Measurements from ENCODE around the gene SLC37A4. TPM values are rescaled to one million over a fixed set of nuclear protein-coding genes. Genes with fewer than 3 reads are reported as not detected.
"Not testable (repeated sequence)": the region's sequence is repeated elsewhere in the genome, so short reads cannot be mapped to it uniquely, and the experiment has no call there.

Gene SLC37A4
- 10 to 100 TPM; 29.9 to 30.4 TPM for total RNA-seq

DNA sequence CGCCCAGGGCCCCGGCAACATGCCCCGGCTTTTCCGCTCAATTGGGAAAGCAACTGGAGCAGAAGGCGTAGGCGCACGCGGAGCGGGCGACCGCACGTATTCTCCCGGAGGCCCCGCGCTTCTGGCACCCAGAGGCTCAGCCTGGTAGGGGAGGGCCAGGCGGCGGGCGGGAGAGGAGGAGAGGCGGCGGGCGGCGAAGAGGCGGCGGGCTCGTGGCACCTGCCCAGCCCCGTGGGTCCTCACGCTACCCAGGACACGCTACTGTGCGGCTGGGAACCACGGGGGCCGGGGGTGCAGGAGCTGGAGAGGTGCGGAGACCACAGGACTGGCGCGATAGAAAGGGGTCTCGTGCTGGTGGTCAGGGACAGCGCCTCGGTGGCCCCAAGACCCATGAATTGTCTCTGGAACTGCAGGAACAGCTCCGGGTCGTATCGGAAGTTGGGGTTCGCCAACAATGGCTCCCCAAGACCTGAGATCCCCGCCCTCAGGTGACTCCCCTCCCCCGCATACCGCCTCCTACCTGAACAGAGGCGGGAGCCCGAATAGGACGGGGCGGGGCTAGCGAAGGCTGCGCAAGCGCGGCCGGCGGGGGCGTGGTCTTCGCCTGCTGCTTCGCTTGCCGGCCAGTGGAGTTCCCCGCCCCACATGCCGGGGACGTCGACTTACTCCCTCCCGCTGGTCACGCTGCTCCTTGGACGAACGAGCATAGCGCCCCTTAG is at the start of gene SLC37A4:
SLC37A4 (minus strand) TSS at position 549 of the 719 bp plus-strand sequence.
- ChIA-PET CTCF (interaction anchor here (1.0 to 2.1 kb wide), 7 partner anchors 11 to 55 kb away, joined by 3 to 7 read pairs (median 4); partner anchors contain the start of genes RPS25 and TRAPPC4), POLR2A (interaction anchor here (0.7 to 2.5 kb wide), 5 partner anchors 10 to 33 kb away, joined by 3 to 14 read pairs (median 6); partner anchors contain the start of genes CENATAC, HYOU1, RPS25 and TRAPPC4)

DNA sequence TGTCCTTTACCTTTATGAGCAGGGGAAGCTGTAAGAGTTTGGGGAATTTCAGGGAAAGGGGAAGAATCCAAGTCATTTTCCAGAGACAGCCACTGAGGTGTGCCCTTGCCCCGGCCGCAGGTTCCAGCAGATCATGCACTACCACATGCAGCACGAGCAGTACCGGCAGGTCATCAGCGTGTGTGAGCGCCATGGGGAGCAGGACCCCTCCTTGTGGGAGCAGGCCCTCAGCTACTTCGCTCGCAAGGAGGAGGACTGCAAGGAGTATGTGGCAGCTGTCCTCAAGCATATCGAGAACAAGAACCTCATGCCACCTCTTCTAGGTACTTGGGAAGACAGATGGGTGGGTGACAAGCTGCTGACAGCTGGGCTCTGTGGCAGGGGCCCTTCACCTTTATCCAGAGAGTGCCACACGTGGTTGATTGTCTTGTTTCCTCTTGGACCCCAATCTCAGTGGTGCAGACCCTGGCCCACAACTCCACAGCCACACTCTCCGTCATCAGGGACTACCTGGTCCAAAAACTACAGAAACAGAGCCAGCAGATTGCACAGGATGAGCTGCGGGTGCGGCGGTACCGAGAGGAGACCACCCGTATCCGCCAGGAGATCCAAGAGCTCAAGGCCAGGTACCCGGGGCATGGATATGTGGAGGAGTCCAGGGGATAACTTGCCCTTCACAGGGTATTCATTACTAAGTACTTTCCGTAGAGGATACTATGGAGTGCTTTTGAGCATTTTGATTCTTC is 48.2 kb upstream of the SLC37A4 start:
- ChIA-PET POLR2A (interaction anchor here (0.5 kb wide), 1 partner anchor 58 kb away, joined by 7 read pairs; no protein-coding TSS in a partner anchor), CTCF (no interaction called here)

DNA sequence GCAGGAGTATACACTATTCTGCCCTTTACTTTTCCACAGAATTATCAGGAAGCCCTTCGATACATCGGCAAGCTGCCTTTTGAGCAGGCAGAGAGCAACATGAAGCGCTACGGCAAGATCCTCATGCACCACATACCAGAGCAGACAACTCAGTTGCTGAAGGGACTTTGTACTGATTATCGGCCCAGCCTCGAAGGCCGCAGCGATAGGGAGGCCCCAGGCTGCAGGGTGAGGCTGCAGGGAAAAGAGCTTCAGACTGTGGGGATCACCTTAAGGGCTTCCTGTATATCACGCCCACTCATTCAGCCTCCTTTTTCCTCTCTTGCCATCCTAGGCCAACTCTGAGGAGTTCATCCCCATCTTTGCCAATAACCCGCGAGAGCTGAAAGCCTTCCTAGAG is 47.2 kb upstream of the SLC37A4 start:
- ChIA-PET POLR2A (no interaction called here), CTCF (no interaction called here)

DNA sequence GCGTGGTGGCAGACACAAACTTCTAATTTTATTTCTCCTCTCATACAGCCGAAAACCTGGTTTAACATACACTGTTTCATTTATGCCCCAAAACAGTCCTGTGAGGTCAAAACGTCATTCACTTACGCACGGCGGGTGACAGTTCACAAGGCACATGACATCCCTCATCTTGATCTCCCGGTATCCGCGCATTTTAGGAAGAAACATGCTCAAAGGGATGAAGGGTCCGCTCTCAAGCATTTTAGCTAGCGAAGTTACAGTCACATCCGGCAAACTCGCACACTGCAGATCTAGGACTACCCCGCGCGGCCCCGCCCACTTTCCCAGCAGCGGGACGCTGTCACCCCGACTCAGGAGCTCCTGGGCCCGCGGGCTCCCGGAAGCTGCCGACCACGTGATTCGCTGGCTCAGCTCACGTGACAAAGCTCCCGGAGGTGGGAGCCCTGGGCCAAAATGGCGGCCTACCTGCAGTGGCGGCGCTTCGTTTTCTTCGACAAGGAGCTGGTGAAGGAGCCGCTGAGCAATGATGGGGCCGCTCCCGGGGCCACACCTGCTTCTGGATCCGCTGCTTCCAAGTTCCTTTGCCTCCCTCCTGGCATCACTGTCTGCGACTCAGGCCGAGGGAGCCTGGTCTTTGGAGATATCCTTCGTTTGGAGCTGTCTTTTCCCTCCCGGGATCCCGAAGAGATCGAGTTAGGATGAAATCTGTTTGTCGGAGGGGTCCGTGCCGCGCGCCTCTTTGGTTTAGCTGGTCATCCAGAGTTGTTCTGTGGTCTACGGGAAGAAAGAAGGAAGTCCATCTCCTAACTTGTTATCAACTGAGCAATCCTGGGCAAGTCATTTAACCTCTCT is 36.9 kb upstream of the SLC37A4 start, which contains the start of gene VPS11:
VPS11 (plus strand) TSS at position 448 of the 852 bp plus-strand sequence; CDS start at position 454, 6 bp downstream.
- CTCF ChIA-PET: interaction anchor here (0.7 to 1.6 kb wide), 12 partner anchors 11 to 273 kb away, joined by 3 to 8 read pairs (median 4); partner anchors contain the start of genes DPAGT1 and HMBS
- POLR2A ChIA-PET: interaction anchor here (0.7 to 2.0 kb wide), 10 partner anchors 11 to 139 kb away, joined by 3 to 21 read pairs (median 5); partner anchors contain the start of genes CBL, DPAGT1, HINFP and HMBS

DNA sequence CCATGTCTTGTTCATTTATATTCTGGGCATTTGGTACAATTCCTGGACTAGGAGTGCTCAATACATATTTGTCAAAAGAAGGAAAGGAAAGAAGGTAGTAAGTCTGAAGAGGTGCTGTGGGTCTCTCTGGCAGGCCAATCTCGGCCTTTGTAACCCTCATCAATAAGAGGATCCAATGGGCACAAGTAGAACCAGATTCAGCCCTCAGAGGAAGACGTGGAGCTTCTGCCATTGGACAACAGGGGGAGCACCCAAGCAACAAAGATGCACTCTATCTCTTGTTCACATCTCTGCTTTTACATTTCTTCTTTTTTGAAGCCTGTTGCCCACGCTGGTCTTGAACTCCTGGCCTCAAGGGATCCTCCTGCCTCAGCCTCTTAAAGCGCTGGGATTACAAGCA is 34.7 kb upstream of the SLC37A4 start:
- ChIA-PET POLR2A (no interaction called here), CTCF (interaction anchor here (0.8 to 2.2 kb wide), 4 partner anchors 9 to 140 kb away, joined by 3 to 9 read pairs (median 5); partner anchors contain the start of genes CBL and HMBS)

DNA sequence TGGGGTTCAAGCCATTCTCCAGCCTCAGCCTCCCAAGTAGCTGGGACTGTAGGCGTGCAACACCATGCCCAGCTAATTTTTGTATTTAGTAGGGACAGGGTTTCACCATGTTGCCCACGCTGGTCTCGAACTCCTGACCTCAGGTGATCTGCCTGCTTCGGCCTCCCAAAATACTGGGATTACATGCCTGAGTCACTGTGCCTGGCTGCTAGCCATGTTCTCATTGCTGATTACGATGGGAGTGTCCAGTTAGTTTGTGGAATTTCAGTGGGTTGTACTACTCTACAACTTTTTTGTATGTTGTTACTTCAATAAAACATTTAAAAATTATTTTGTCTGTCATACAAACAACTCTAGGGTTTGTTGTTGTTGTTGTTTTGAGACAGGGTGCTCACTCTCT is 32.1 kb upstream of the SLC37A4 start:
- CTCF ChIA-PET: interaction anchor here (0.6 kb wide), 1 partner anchor 36 kb away, joined by 3 read pairs; no protein-coding TSS in a partner anchor
- POLR2A ChIA-PET: no interaction called here

DNA sequence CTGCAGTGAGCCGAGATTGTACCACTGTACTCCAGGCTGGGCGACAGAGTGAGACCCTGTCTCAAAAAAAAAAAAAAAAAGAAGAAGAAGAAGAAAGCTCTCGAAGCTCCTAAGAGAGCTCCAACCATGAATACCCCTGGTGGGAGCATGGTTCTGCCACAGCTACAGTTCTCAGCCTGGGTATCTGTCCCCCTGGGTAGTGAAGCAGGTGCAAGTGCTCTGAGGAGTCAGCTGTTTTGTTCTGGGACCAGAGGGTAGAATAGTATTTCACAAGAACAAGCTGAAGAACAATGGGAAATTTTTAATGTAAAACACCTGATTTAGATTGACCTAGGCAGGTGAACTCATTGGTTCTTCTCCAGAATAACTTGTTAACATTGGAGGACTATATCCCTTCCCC is 30.6 kb upstream of the SLC37A4 start:
- CTCF ChIA-PET: interaction anchor here (0.8 kb wide), 1 partner anchor 10 kb away, joined by 3 read pairs; no protein-coding TSS in a partner anchor
- POLR2A ChIA-PET: no interaction called here

DNA sequence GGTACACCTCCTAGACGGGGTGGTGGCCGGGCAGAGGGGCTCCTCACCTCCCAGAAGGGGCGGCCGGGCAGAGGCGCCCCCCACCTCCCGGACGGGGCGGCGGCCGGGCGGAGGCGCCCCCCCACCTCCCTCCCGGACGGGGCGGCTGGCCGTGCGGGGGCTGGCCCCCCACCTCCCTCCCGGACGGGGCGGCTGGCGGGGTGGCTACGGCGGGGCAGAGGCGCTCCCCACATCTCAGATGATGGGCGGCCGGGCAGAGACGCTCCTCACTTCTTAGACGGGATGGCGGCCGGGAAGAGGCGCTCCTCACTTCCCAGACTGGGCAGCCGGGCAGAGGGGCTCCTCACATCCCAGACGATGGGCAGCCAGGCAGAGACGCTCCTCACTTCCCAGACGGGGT is 28.5 kb upstream of the SLC37A4 start:
- CTCF ChIA-PET: not testable (repeated sequence)

DNA sequence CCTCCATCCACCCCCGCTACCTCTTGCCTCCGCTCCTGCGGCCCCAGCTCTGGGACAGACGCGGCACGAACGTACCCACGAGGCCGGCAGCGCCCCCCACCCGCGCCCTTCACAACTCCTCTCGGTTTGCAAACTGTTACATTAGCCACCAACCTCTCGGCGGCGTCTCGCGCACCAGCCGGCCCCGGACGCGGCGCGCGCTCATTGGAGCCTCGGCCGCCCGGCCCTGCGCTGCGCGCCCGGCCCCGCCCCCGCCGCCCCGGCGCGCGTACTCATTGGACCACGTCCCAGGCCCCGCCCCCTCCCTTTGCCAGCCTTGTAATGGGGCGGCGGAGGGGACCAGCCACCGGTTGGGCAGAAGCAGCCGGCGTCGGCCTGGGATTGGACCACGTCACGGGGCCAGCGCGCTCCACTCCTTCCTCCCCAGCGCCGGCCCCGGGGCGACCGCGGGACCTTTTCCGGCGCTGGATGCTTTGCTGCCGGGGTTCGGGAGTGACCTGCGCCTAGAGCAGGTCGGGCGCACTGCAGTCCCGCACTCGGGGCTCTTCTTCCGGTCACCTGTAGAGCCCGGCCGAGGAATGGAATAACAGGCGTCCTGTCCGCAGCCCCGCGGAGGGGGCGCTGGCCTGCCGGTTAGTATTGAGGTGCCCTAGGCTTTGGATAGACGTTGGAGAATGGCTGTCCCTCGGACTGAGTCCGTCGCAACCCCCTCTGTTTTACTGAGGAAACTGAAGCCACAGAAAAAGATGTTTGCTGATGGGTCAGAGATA is 26.5 kb upstream of the SLC37A4 start, which contains the start of gene HYOU1:
HYOU1 (minus strand) TSS at position 206 of the 770 bp plus-strand sequence. CDS start 1,045 bp downstream, outside the sequence.
- ChIA-PET CTCF (interaction anchor here (1.1 to 1.5 kb wide), 4 partner anchors 8 to 42 kb away, joined by 3 to 5 read pairs (median 4); partner anchors contain the start of genes RPS25, TRAPPC4 and VPS11), POLR2A (interaction anchor here (0.5 to 2.3 kb wide), 9 partner anchors 10 to 45 kb away, joined by 3 to 16 read pairs (median 7); partner anchors contain the start of genes RPS25, SLC37A4, TRAPPC4 and VPS11)

More for the DNA sequence above, 28.5 kb upstream of the SLC37A4 start:
- POLR2A ChIA-PET: interaction anchor here (0.5 kb wide), 1 partner anchor 22 kb away, joined by 5 read pairs; no protein-coding TSS in a partner anchor

DNA sequence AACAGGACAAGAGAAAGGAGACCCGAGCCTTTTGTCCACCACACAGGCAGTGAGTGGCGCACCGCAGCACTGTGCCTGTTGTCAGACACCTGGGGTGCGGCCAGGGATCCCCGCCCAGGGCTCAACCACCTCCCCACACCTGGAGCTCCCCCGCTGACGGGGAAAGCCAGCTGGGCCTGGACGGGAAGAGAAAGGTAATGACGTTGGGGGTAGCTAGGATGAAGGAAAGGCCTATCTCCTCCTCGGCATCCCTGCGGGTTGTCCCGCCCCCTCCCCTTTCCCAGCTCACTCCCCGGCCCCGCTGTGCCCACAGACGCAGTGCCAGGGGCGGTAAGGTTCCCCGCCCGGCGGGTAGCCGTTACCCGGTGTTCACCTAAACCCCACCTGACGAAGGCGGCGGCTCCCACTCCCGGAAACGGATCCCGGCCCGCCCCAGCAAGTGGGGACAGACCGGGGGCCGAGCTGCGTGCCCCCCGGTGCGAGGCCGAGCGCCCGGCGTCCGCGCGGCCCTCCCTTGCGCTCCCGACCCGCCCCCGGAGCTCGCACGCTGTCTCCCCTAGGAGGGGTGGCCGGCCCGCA is 25.8 kb upstream of the SLC37A4 start:
- POLR2A ChIA-PET: interaction anchor here (0.5 to 2.3 kb wide), 10 partner anchors 9 to 393 kb away, joined by 3 to 16 read pairs (median 6); partner anchors contain the start of genes RPS25, SLC37A4, TRAPPC4 and VPS11

DNA sequence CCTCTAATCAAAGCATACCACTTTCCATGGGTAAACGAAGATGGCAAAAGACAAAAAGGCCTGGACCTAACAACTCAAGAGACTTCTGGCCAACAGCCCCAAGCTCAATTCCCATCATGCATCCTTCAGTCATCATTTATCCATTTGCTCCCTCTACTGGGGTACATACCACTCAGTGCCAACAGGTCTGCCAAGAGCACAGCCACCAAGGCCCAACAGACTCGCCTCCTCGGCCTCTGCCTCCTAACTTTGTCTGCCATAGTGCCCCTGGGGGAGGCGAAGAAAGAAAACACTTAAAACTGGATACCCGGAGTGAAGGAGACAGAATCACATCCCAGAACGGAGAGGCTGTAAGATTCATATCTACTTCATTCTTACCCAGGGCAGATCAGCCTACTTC is 25.2 kb upstream of the SLC37A4 start:
- POLR2A ChIA-PET: interaction anchor here (0.7 to 2.3 kb wide), 8 partner anchors 9 to 393 kb away, joined by 3 to 16 read pairs (median 6); partner anchors contain the start of genes RPS25, SLC37A4, TRAPPC4 and VPS11
- CTCF ChIA-PET: interaction anchor here (0.6 to 1.6 kb wide), 7 partner anchors 8 to 41 kb away, joined by 3 to 6 read pairs (median 4); partner anchors contain the start of genes RPS25, SLC37A4, TRAPPC4 and VPS11

More for the DNA sequence above, 25.8 kb upstream of the SLC37A4 start:
- CTCF ChIA-PET: interaction anchor here (0.6 to 1.6 kb wide), 7 partner anchors 9 to 41 kb away, joined by 3 to 6 read pairs (median 4); partner anchors contain the start of genes RPS25, SLC37A4, TRAPPC4 and VPS11

DNA sequence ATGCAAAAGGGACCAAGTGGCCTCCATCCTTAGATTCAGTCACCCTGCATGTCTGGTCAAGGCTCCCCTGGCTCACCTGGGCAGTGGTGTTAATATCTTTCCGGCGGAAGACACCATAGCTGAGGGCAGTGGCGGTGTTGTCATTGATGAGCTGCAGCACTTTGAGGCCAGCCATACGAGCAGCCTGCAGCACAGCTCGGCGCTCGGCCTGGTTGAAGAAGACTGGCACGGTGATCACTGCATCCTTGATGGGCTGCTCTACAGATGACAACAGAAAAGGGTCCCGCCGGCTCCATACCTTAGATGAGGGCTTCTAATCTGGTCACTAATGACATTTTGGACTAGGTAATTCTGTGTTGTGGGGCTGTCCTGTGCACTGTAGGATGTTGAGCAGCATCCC is 23.7 kb upstream of the SLC37A4 start:
- CTCF ChIA-PET: interaction anchor here (1.1 kb wide), 1 partner anchor 143 kb away, joined by 3 read pairs; no protein-coding TSS in a partner anchor
- POLR2A ChIA-PET: interaction anchor here (1.0 kb wide), 1 partner anchor 39 kb away, joined by 3 read pairs; no protein-coding TSS in a partner anchor

DNA sequence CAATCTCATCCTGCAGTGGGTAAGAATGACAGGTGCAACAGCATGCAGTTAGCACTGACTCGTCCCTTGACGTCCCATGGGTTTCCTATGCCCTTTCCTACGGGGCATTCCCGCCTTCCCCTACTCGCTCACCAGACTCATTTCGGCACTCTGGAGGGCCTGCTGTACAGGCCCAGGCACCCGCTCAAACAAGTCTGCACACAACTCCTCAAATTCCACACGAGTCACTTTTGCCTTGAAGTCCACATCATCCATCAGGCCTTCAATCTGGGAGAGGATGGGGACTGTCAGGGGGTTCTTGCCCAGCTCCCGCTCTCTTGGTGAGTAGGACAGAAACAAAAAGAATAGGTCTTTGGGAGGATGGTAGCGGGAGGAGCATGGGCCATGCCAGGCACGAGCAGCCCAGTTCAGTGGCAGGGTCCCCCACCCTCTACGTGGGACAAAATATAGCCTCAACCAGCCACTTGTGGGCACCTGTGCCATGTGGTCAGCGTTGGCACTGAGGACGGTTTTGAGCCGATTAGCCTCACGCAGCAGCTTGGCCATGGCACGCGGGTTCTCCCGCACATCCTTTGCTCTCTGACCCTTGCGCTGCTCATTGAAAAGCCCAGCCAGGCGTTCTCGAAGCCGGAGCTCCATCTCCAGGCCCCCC is 21.6 kb upstream of the SLC37A4 start:
- ChIA-PET POLR2A (no interaction called here), CTCF (interaction anchor here (1.7 kb wide), 1 partner anchor 15 kb away, joined by 5 read pairs; the partner anchor contains the start of gene VPS11)

DNA sequence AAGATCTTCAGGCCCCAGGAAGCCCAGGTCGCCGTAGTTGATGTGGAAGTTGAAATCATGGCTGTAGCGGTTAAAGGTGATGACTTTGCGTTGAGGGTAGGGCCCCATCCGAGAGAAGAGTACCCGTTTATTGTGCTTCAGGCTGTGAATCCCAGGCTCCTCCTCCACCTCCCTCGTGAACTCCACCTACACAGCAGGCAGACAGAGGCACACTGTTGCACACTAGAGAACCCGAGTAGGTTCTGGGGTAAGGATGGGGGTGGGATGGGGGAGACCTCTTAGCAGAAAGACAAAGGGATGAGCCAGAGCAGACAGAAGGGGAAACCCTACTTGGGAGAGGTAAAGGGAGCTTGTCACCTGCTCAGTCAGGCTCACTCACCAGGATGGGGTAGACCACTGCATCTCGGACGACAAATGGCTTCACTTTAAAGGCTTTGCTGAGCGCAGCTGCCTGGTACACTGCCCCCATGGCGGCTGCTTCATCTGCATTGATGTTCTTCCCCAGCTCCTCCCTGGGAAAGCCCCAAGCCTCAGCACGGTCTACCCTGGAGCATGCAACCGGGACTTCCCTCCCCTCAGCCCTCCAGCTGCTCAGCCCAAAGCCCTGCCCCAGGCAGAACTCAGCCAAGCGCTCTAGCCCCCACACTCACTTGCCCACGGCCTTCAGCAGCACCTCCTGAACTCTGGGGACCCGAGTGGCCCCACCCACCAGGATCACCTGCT is 20.9 kb upstream of the SLC37A4 start:
- ChIA-PET POLR2A (no interaction called here), CTCF (interaction anchor here (1.3 to 1.7 kb wide), 2 partner anchors 9 to 16 kb away, joined by 3 to 5 read pairs; partner anchors contain the start of gene VPS11)

DNA sequence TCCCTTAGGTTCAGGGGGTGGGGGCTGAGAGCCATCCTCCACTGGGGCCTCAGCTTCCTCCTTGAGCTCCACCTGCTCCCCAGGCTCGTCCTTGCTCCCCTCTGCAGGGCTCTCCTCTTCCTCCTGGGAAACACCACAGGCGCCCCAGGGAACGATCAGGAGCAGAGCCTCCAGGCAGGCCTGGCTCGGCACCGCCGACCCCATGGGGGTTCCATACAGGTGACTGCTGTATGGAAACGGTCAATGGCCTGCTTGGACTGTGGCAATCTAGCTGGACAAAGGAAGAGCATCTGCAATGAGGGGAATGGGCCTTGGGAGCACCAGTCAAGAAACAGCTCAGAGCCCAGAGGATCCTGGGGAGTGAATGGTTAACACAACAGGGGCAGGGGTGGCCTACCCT is 18.4 kb upstream of the SLC37A4 start:
- POLR2A ChIA-PET: no interaction called here
- CTCF ChIA-PET: no interaction called here

DNA sequence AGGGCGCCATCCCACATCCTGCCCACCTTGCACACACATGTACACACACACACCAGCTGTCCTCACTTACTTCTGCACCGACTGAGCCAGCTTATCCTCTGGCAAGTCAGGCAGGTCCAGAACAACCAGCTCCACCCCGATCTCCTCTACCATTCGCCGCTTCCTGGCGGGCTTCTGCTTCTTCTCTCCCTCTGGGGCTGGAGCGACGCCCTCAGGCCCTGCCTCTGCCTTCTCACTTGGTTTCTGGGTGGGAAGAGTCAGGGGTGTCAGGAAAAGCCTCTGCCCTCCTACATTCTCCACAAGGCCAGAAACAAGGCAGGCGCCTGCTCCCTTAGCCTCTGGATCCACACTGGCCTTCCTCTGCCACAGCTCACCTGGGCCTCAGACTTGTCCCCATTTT is 18.0 kb upstream of the SLC37A4 start:
- ChIA-PET POLR2A (no interaction called here), CTCF (interaction anchor here (0.8 to 1.0 kb wide), 2 partner anchors 17 to 23 kb away, joined by 3 to 4 read pairs; no protein-coding TSS in a partner anchor)

All from activated CD8-positive, alpha-beta memory T cell treated with anti-CD3 and anti-CD28 coated beads for 36 hours (primary cell).